Measurements from ENCODE around the gene PRDM16.

Gene PRDM16

DNA sequence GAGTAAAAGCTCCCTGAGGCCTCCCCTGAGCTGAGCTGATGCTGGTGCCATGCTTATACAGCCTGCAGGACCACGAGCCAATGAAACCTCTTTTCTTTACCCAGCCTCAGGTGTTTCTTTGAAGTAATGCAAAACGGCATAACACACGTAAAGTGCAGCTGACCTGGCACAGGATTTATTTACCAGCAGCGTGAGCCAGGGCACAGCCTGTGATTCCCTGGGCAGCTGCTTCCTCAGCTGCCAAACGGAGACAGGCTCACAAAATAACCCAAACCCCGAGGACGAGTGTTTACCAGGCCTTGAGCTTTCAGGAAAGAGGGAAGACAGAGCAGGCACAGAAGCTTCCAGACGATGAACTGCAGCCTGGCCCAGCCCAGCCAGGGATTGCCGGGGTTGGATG lies 264.9 kb downstream of the PRDM16 start:
- DNase-seq = no peak

DNA sequence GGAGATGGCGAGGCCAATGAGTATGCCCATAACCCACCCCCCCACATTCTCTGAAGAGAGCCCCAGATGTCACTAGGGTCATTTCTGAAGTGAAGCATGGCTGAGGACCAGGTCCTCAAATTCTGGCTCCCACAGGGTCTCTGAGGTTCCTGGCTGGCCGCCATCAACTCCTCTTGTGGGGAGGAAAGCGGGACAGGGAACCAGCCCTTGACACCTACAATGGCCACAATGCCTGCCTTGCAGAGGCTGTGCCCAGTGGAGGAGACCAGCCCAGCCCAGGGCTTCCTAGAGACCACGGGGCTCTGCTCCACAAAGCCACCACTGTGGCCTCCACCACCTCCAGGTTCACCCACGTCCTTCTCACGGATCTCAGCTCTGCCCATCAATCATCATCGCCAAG lies 265.4 kb downstream of the PRDM16 start:
- DNase-seq = no peak

DNA sequence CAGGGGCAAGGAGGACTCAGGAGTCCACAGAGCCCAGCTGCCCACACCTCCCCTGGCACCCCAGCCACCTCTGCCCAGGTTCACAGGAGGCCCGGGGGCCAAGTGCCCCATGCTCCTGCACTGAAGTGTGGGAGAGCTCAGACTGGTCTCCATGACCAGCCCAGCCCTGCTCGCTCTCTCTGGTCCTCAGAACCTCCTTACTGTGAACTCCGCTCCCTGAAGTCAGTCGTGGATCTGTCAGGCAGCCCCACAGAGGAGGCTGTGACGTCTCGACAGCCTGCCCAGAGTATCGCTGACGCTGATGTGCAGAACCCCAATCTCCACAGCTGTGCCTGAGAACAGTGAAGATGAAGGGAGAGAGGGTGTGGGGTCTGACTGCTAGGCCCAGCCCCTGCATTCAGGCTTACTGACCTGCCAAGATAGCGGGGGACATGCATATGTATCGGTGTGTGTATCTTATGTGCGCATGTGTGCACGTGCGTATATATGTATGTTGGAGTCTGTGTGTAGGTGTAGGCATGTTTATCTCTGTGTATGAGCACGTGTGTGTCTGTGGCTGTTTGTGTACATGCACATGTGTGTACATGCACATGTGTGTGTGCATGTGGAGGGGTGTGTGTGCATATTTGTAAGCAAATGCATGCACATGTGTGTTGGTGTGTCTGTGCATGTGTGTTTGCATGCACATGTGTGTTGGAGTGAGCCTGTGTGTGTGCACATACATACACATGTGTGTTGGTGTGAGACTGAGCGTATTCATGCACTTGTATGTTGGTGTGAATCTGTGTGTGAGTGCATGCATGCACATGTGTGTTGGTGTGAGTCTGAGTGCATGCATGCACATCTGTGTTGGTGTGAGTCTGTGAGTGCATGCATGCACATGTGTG lies 267.0 kb downstream of the PRDM16 start:
- no peak for DNase-seq

DNA sequence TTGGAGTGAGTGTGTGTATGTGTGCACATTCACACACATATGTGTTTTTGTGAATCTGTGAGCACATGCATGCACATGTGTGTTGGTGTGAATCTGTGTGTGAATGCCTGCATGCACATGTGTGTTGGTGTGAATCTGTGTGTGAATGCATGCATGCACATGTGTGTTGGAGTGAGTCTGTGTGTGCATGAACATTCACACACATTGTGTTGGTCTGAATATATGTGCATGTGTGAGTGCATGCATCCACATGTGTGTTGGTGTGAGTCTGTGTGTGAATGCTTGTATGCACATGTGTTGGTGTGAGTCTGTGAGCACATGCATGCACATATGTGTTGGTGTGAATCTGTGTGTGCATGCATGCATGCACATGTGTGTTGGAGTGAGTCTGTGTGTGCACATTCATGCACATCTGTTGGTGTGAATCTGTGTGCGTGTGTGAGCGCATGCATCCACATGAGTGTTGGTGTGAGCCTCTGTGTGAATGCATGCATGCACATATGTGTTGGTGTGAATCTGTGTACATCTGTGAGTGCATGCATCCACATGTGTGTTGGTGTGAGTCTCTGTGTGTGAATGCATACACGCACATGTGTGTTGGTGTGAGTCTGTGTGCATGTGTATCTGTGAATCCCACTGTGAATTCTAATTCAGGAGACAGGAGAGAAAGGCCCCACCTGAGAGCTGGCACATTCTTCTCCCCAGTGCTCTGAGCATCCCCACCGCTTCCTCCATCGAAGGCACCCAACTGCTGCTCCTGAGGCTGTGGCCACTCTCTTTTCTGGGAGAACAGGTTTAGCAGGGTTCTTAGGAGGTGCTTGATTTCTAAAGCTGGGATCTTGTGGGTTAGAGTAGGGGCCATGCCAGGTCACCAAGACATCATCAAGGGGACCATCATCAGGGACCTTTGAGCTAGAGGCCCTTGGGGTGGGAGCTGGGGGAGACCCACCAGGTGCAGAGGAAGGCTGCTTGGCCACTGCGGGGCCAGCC lies 267.9 kb downstream of the PRDM16 start:
- no peak for DNase-seq

DNA sequence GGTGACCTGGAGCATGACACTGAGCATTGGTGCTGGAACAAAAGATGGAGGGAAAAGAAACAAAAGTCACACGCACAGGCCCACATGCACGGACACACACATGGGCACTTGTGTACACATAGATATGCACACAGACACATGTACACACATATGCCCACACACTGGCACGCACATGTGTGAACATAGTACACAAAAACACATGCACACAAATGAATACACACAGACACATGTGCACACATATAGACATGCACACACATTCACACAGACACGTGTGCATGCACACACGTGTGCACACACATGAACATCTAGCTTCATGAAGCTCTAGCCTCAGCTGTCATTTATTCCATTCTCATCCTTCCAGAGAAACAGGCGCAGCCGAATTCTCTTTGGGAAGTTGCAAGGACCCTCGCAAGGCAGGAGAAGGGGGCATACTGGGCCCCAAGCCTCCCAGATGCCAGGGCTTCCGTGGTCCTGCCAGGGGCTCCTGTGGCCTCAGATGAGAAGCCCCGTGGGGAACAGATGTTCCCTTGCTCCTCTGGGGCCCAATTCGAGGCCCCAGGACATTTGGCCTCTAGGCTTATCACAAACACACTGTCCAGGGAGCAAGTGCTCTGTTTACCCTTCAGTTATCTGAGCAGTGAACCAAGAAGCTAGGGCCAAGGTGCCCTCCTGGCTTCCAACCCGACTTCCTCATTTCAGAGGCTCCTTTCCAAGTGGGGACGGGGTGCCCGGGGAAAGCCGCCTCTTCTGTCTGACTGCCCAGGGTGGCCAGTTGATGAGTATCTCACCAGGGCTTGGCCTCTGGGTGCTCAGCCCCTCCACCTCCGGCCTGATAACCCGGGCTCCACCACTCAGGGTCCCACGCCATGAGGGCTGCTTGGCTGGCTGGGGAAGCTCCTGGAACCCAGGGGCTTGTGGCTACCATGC lies 269.1 kb downstream of the PRDM16 start:
- DNase-seq = no peak

DNA sequence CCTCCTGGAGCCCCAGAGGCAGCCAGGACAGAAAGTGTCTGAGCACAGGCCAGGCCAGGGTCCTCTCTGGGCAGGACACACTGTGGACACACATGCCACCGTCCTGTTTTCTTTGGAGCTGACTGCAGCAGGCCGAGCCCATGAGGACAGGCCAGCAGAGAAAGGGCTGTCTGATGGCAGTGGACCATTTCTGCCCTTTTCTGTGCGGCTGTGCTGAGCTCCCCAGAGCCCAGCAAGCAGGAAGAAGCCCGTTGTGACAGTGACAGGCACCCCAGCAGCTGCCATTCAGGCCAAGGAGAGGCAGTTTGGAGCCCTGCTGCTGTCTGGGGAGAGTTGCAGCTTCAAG lies 269.7 kb downstream of the PRDM16 start:
- no peak for DNase-seq

DNA sequence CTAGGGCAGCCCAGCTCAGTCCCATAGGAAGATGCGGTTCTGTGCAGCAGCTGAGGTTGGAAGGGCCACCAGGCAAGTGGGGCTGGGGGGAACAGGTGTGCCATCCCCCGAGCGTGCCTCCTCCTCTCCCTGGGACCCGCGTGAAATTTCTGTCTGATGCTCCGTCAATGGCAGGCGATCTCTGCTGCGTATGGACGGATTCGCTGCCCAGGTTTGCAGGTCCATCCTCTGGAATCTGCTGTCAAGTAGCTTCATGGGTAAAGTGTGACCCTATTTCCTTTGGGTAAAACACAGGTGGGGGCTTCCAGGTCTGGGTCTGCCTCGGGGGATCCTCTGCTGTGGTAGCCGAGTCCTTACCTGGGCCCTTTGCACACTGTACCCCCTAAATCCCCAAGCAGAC lies 270.9 kb downstream of the PRDM16 start:
- no peak for DNase-seq

DNA sequence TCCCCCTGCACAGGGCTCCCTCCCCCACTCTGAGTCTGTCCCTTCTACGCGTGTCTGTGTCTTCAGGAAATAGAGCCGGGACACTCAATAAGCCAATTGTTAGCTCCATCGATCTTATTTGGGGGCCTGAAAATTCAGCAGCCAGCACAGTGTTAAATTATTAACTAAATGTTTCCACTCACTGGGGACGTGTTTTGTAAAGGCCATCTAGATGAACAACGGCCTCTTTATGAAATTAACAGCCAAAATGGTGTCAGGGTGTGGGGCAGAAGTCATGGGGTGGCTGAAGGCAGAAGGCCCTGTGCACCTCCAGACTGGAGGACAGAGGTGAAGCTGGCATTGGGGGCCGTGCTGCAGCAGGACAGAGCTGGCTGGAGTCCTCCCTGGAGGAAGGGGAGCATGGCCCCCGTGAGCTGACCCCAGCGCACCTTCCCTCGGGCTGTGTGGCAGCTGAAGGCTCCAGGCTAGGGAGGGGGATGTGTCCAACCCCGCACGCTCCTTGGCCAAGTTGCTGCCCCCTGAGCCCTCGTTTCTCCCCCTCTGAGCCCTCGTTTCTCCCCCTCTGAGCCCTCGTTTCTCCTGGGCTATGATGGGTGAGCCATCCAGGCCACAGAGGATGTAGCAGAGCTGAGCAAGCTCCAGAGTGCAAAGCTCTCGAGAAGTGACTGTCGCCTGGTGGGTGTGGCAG lies 271.7 kb downstream of the PRDM16 start:
- no peak for DNase-seq

DNA sequence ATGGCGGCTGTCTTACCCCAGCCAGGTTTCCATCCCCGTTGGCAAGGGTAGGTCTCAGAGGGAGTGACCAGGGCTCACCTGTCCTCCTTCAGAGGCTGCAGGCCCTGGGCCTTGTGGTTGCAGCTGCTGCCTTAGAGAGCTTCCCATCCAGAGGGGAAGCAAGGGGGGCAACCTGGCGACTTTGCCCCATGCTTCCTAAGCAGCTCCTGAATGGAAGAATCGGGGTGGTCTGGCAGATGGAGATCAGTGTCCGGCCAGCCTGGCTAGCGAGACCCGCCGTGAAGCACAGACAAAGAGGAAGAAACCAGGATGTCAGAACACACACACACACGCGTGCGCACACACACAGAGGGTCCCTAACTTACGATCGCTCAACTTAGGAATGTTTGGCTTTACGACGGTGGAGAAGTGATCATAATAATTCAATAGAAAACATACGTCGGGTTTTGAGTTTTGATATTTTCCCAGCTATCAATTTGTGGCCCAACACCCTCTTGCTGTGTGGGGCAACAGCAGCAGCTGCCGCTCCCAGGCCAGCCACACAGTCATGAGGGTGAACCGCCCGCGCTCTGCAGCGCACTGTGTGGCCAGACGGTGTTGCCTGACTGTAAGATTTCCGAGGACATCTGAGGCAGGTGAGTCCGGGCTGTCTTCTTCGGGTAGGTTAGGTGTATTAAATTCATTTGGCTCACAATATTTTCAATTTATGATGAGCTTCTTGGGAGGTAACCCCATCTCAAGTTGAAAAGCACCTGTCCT lies 272.4 kb downstream of the PRDM16 start:
- no peak for DNase-seq

DNA sequence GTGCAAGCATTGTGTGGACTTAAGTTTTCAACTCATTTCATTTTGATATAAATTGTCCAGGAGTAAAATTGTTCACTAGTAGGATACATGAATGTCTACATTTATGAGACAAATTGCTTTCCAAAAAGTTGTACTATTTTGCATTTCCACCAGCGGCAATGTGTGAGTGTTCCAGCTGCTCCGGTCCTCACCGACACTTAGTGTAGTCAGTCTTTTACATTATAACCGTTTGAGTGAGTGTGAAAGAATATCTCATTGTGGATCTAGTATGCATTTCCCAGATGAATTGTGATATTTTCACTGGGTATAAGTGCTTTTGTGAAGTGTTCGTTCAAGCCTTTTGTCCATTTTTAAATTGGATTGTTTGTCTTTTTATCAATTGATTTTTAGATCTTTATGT lies 274.0 kb downstream of the PRDM16 start:
- no peak for DNase-seq

DNA sequence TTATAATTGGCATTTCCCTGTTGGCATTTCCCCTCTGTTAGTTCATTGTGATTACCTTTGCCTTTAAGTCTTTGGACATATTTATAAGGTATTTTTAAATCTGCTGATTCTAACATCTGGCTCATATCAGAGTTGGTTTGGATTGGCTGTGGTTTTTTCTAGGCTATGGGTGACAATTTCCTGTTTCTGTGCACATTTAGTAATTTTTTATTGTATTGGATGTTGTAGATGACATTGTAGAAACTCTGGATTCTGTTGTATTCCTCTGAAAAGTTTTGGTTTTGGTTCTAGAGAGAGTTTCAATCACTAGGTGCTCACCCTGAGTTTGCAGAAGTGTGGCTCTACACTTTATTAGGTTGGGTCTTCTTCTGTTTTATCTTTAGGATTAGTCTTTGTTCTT lies 275.4 kb downstream of the PRDM16 start:
- no peak for DNase-seq

DNA sequence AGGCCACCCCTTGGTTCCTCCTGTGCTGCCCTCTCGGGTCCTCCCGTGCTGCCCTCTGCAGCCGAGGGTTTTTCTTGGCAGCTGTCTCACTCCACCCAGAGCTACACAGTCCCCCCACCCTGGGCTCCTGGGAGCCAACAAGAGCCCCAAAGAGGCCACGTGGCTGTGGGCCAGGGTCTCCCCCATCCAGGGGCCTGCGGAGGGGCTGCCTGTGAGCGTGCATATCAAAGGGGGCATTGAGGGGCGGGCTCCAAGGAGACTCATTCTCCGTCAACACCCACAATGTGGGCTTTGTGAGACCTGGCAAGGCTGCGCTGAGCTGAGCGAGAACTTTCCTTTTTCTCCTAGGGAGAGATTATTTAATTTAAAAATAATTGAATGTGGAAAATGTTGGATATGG lies 276.8 kb downstream of the PRDM16 start:
- no peak for DNase-seq

DNA sequence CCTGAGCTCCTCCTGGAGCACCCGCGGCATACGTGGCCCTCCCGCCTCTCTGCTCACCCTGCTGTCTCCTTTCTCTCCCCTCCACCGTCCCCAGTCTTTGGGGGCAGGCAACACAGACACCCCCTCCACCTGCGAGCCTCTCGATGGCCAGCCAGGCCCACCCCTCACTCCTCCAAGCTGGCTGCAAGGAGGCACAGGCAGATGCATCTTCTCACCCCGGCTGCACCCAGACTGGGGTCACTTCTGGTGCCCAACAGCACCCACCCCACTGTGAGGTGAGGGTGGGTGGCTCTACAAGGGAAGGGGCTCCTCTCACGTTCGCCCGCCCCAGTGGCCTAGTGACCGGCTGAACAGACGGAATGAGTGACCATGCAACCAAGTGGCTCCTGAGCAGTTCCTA lies 277.5 kb downstream of the PRDM16 start:
- no peak for DNase-seq

DNA sequence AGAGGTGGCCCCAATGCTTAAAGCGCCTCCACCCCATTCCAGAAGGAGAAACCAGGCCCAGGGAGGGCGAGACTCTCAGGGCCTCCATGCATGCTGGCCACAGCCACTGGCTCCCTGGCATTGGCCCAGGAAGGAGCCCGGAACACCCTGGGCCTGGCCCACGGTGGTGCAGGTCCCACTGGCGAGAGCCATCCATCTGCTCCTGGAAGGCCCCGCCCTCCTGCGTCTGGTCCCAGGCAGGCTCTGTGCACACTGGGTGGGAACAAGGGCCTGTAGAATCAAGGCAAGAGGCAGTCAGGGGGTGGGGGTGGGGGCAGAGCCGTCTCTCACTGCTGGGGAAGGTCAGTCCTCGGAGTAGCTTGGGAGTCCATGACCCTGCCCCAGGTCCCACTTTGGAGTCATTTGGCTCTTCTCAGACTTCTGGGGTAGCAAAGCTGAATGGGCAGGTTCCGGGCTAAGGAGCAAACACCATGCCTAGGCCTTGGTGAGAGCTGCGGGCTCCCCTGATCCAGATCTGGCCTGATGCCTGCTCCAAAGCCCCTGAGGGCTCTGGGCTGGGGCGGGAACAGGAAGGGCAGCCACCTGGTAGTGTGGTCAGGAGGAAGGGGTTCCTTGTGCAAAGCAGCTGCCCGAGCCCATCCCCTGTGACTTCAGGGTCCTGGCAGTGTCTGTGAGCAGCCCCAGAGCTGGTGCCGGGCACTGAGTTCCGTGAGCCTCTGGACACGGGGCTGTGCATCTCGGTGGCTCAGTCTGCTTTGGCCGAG lies 278.4 kb downstream of the PRDM16 start:
- DNase-seq = no peak

DNA sequence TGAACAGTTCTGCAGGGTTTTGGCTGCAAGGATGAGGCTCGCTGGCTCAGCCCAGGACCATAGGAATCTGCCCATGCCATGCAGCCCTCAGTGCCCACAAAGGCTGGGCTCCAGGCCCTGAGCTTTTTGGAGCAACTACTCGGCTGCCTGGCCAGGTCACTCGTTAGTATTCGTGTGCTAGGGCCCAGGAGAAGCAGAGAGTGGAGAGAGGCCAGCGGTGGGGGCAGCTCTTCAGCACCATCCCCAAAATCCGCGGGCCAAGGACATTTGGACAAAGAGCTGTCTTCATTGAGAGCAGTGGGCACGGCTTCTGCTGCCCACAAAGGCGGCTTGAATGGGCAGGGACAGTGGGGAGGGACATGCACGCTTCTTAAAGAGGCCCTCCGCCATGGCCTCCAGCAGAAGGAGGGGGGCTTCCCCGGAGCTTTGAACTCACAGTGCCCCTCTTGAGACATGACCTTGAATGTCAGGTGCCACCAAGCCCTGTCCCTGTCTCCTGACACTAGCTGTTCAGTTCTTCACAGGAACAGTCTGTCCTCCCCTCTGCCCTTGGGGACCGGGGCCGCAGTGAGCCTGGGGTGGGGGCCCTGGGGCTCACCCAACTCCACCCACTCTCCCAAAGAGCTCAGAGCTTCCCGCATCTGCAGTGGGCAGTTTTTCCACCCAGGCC lies 279.3 kb downstream of the PRDM16 start:
- no peak for DNase-seq

DNA sequence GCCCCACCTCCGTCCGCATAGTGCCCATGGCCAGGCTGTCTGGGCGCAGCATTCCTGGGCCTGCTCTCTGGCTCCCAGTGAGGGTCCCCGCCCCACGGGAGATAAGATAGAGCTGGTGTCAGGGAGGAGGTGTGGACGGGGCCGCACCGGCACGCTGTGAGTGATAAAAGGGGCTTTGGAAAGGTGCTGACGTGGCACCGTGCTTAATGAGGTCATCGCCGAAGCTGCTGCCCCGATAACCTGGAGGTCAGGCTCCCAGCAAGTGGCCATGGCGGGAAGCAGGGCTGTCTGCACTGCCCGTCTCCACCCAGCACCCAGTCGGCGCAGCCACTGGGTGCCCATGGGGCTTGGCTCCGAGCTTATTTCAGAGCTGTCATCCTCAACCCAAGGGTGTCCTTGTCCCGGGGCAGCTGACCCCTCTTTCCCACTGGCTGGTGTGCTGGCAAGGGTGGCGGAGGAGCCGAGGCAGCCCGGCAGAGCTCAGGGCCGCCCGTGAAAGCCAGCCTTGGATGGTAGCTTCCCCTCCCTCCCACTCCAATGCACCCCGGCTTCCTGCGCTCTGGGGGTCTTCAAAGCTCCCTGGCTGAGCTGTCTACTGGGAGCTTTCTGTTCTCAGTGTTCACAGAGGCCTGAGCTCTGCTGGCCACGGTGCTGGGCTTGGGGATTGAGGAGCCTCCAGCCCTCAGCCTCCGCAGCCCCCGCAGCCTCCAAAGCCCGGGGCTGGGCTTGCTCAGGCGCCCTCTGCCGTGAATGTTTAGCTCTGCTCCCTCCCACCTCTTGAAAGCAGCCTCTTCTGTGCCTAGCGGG lies 280.4 kb downstream of the PRDM16 start:
- DNase-seq = no peak

DNA sequence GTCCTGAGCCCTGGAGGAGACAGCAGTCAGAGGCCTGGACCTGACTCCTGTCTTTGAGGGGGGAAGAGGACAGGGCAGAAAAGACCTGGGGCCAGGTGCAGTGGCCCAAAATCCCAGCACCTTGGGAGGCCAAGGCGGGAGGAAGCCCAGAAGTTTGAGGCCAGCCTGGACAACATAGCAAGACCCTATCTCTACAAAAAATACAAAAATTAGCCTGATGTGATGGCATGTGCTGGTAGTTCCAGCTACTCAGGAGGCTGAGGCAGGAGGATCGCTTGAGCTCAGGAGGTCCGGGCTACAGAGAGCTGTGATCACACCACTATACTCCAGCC lies 280.9 kb downstream of the PRDM16 start:
- DNase-seq = no peak

DNA sequence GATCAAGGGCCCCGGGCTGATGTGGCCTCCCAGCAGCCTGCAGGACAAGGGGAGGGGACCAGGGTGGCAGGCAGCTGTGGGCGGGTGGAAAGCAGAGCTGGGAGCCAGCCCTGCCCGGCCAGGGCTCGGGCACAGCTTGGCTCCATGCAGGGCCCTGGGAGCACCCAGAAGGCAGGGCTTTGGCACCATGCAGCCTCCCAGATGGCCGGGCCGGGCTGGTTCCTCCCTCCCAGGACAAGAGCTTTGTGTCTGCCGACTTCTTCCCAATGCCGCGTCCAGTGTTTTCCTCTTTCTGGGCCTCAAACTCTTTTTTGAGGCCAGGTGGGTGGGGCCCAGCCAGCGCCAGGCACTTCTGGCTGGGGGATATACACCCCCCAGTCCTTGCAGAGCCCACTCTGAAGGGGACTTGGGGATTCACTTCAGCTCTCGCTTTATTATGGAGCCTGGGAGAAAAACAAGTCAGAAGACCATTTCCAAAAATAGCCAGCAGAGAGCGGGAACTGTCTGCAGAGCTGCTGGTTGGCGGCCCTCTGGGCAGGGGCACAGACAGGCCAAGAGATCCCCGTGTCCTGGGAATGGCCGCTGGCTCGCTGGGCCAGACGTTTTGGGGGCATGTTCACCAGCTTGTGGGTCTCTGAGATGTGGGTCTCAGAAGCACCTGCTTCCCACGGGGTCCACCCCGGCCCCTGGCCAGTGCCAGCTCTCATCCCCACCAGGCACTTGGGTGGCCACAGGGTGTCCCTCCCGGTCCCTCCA lies 281.7 kb downstream of the PRDM16 start:
- no peak for DNase-seq
